ENCODE measurements around the gene TEX22.

TEX22 gene

DNA sequence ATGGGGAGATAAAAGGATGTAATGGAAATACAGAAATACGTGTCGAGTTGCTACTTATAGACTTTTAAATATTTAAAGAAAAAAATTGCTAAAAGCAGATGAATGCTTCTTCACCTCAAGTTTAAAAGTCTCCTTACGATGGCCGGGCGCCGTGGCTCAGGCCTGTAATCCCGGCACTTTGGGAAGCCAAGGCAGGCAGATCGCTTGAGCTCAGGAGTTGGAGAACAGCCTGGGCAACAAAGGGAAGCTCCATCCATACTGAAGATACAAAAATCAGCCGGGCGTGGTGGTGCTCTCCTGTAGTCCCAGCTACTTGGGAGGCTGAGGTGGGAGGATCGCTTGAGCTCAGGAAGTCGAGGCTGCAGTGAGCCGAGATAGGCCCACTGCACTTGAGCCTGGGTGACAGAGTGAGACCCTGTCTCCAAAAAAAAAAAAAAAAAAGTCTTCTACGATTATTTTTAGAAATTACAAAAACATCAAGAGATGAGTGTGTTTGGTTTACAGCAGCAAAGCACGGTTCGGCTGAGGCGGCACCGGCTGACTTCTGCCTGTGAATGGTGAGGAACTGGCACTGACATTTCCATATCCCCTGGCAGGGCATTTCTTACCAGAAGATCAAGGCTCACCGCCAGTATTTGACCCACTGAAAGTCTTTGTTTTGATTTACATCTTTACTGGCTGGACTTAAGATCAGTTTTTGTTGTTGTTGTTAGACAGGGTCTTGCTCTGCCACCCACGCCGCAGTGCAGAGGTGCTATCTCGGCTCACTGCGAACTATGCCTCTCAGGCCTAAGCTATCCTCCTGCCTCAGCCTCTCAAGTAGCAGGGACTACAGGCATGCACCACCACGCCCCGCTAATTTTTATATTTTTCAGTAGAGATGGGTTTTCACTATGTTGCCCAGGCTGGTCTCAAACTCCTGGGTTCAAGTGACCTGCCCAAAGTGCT lies 17.4 kb downstream of the TEX22 start:
- no peak for DNase-seq
- CTCF ChIA-PET = interaction anchor here (0.9 to 2.2 kb wide), 6 partner anchors 9 to 53 kb away, joined by 3 to 8 read pairs (median 6); no protein-coding TSS in a partner anchor
- H3K27me3 ChIP-seq (replicated peaks in 2 of 5; ENCODE audit: control insufficient read depth in 4 of 5, insufficient read depth in 5 of 5, low read length in 4 of 5) = peaks cover 0 to 26% (median 12%) of the 10 kb centered on the region in 5 experiments
- H3K9me3 ChIP-seq (ENCODE audit: control extremely low read depth in 1 of 5, control insufficient read depth in 4 of 5, insufficient read depth in 2 of 5, low read depth in 1 of 5, low read length in 4 of 5) = no peaks in the 10 kb centered on the region
- peak overlapping the region in 6 of 7 experiments; percentile 38 to 72 (median 60) for H3K4me3 ChIP-seq (ENCODE audit: control insufficient read depth in 1 of 7, extremely low read depth in 1 of 7, insufficient read depth in 4 of 7, low read depth in 2 of 7, low read length in 6 of 7)
- POLR2A ChIA-PET = interaction anchor here (1.2 kb wide), 1 partner anchor 17 kb away, joined by 4 read pairs; the partner anchor contains the start of gene TEX22
- H3K4me1 ChIP-seq (ENCODE audit: control extremely low read depth in 1 of 4, control insufficient read depth in 4 of 4, insufficient read depth in 4 of 4, low read length in 3 of 4) = peaks cover 0 to 43% (median 34%) of the 10 kb centered on the region in 4 experiments
- WGBS (ENCODE audit: insufficient coverage) = 92% methylated on average over 17 of the region's 25 CpGs
- H3K27ac ChIP-seq (ENCODE audit: insufficient read depth in 1 of 2, low read depth in 1 of 2, low read length in 2 of 2, poor library complexity in 1 of 2, severe bottlenecking in 2 of 2) = no peak overlapping the region
- H3K36me3 ChIP-seq (ENCODE audit: control insufficient read depth in 4 of 4, insufficient read depth in 4 of 4, low read length in 3 of 4) = no peaks in the 10 kb centered on the region

DNA sequence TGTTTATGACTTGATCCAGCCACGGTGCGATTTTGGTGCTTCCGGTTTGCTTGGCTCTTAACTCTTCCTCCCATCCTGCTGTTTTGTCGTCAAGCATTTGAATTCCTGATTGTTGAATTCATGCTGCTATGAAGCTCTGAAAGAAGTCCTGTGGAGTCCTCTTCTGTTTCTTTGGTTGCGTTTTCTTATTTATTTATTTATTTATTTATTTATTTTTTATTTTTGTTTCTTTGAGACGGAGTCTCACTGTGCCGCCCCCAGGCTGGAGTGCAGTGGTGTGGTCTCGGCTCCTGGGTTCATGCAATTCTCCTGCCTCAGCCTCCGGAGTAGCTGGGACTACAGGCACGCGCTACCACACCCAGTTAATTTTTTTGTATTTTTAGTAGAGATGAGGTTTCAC lies 18.3 kb downstream of the TEX22 start:
- H3K4me3 ChIP-seq (ENCODE audit: control insufficient read depth in 1 of 7, extremely low read depth in 1 of 7, insufficient read depth in 4 of 7, low read depth in 2 of 7, low read length in 6 of 7) = no peak overlapping the region
- peaks cover 0 to 4% (median 0%) of the 10 kb centered on the region in 4 experiments for H3K36me3 ChIP-seq (ENCODE audit: control insufficient read depth in 4 of 4, insufficient read depth in 4 of 4, low read length in 3 of 4)
- no peak overlapping the region for H3K27ac ChIP-seq (ENCODE audit: insufficient read depth in 1 of 2, low read depth in 1 of 2, low read length in 2 of 2, poor library complexity in 1 of 2, severe bottlenecking in 2 of 2)
- no peak for DNase-seq
- 91% methylated on average over 4 of the region's 11 CpGs for WGBS (ENCODE audit: insufficient coverage)
- ChIA-PET CTCF (interaction anchor here (0.6 to 2.2 kb wide), 4 partner anchors 10 to 56 kb away, joined by 4 to 8 read pairs (median 6); no protein-coding TSS in a partner anchor), POLR2A (interaction anchor here (0.6 to 0.7 kb wide), 2 partner anchors 18 to 477 kb away, joined by 3 to 4 read pairs; partner anchors contain the start of gene TEX22)
- H3K27me3 ChIP-seq (replicated peaks in 2 of 5; ENCODE audit: control insufficient read depth in 4 of 5, insufficient read depth in 5 of 5, low read length in 4 of 5) = peaks cover 0 to 18% (median 6%) of the 10 kb centered on the region in 5 experiments
- peaks cover 0 to 44% (median 35%) of the 10 kb centered on the region in 4 experiments for H3K4me1 ChIP-seq (ENCODE audit: control extremely low read depth in 1 of 4, control insufficient read depth in 4 of 4, insufficient read depth in 4 of 4, low read length in 3 of 4)
- no peaks in the 10 kb centered on the region for H3K9me3 ChIP-seq (ENCODE audit: control extremely low read depth in 1 of 5, control insufficient read depth in 4 of 5, insufficient read depth in 2 of 5, low read depth in 1 of 5, low read length in 4 of 5)

DNA sequence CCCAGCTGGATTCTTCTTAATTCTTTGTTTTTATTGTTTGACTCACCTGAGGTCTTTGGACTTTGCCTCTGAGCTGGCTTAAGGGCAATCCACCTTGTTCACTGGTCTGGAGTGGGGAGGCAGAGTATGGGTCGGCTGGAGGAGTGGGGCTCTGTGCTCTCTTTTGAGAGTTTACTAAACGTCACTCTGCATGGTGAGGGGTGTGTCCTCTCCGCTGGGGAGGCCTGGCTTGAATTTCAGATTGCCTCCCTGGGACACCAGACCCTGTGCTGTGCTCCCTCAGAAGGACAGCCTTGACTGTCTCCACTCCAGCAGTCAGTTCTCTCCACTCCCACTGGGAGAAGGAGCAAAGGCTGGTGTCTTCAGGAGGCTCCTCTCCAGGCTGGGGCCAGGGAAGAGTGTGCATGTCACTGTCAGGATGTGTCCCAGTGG lies 19.4 kb downstream of the TEX22 start:
- WGBS (ENCODE audit: insufficient coverage) = 100% methylated on average over 3 of the region's 3 CpGs
- peaks cover 0 to 8% (median 4%) of the 10 kb centered on the region in 5 experiments for H3K27me3 ChIP-seq (replicated peaks in 2 of 5; ENCODE audit: control insufficient read depth in 4 of 5, insufficient read depth in 5 of 5, low read length in 4 of 5)
- peaks cover 0 to 12% (median 0%) of the 10 kb centered on the region in 4 experiments for H3K36me3 ChIP-seq (ENCODE audit: control insufficient read depth in 4 of 4, insufficient read depth in 4 of 4, low read length in 3 of 4)
- no peak for DNase-seq
- H3K4me3 ChIP-seq (ENCODE audit: control insufficient read depth in 1 of 7, extremely low read depth in 1 of 7, insufficient read depth in 4 of 7, low read depth in 2 of 7, low read length in 6 of 7) = no peak overlapping the region
- ChIA-PET CTCF (interaction anchor here (1.3 kb wide), 1 partner anchor 14 kb away, joined by 5 read pairs; no protein-coding TSS in a partner anchor), POLR2A (no interaction called here)
- H3K9me3 ChIP-seq (ENCODE audit: control extremely low read depth in 1 of 5, control insufficient read depth in 4 of 5, insufficient read depth in 2 of 5, low read depth in 1 of 5, low read length in 4 of 5) = no peaks in the 10 kb centered on the region
- H3K27ac ChIP-seq (ENCODE audit: insufficient read depth in 1 of 2, low read depth in 1 of 2, low read length in 2 of 2, poor library complexity in 1 of 2, severe bottlenecking in 2 of 2) = no peak overlapping the region
- H3K4me1 ChIP-seq (ENCODE audit: control extremely low read depth in 1 of 4, control insufficient read depth in 4 of 4, insufficient read depth in 4 of 4, low read length in 3 of 4) = peaks cover 0 to 52% (median 44%) of the 10 kb centered on the region in 4 experiments

DNA sequence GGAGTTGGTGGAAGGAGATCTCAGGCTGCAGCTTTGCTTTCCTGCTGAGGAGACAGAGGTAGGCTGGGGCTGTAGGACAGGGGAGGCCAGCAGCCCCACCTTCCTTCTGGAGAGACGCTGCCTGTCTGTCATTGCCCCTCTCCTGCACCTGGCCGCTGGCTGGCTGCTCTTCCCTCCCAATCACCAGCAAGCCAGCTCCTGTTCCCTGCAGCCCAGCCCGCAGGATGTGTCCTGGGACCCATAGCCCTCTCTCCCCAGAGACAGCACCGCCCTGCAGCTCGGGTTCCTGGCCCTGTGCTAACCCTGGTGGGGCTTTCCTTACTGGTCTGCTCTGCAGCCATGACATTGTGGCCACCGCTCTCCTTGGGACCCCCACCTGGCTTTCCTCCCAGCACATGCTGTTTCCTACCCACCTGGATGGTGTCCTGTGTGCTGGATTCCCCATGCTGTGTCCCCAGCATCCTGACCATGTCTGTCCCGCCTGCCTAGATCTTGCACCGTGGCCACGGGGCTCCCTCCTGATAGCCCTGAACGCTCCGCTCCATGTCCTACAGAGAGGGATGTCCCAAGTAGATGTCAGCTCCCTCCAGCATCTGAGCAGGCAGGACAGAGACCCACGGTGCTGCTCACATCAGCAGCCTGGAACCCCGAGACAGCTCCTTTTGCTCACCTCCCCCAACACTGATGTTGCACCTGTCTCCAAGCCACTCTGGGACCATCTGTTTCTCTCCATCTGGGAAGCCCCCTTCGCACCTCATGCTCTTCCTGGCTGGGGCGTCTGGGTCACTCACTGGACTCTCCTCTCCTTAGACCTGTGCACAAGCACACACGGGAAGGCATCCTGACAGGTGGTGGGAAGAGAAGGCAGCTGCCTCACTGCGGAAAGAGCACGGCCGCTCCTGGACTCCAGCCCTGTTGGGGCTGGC lies 20.2 kb downstream of the TEX22 start:
- whole genome bisulfite sequencing (ENCODE audit: insufficient coverage) = 93% methylated on average over 14 of the region's 19 CpGs

DNA sequence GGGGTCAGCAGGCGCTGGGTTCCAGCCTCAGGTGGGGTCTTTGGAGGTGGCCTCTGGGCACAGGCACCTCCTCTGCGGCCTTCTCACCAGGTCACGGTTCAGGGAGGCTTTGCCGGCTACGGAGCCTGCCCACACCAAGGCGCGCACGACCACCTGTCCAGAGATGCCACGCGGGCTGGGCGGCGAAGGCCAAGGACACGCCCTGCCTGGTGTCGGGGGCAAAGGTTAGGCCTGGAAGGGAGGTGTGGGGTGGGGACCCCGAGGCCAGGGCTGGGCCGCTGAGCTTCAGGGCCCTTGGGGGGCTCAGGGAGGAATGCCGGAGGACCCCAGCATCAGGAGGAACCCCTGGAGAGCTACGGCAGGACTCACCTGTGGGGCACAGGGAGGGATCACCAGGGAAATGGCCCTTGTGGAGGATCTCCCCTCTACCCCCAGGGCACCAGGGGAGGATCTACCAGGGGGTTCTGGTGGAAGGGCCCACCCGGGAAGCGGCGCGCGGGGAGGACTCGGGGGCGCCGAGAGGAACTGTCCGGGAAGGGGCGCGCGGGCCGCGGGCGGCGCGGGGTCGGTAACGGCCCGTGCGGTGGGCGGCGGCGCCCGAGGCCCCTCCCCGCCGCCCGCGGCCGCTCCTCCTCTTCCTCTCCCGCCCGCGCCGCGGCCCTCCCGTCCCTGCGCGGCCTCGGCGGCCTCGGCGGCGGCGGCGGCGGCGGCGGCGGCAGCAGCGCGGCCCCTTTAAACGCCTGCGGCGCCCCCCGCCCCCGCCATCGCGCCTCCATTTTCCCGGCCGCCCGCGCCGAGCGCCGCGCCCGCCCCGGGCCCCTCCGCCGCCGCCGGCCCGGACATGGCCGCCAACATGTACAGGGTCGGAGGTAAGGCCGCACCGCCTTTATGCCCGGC lies 21.1 kb downstream of the TEX22 start, which contains the start of gene MTA1:
TSS of gene MTA1 (plus strand) at position 633 of the 897 bp plus-strand sequence. CDS start at position 842, 209 bp downstream.
- Histone ChIP-seq H3K27ac (ENCODE audit: insufficient read depth in 1 of 2, low read depth in 1 of 2, low read length in 2 of 2, poor library complexity in 1 of 2, severe bottlenecking in 2 of 2) (peak within 1 kb of the TSS; percentile 66 to 83), H3K4me1 (ENCODE audit: control extremely low read depth in 1 of 4, control insufficient read depth in 4 of 4, insufficient read depth in 4 of 4, low read length in 3 of 4) (peaks cover 0 to 51% (median 44%) of the 10 kb centered on the region in 4 experiments), H3K27me3 (replicated peaks in 2 of 5; ENCODE audit: control insufficient read depth in 4 of 5, insufficient read depth in 5 of 5, low read length in 4 of 5) (no peaks in the 10 kb centered on the region), H3K4me3 (ENCODE audit: control insufficient read depth in 1 of 7, extremely low read depth in 1 of 7, insufficient read depth in 4 of 7, low read depth in 2 of 7, low read length in 6 of 7) (peak within 1 kb of the TSS; percentile 51 to 89 (median 83)), H3K36me3 (ENCODE audit: control insufficient read depth in 4 of 4, insufficient read depth in 4 of 4, low read length in 3 of 4) (peaks cover 0 to 17% (median 0%) of the 10 kb centered on the region in 4 experiments), H3K9me3 (ENCODE audit: control extremely low read depth in 1 of 5, control insufficient read depth in 4 of 5, insufficient read depth in 2 of 5, low read depth in 1 of 5, low read length in 4 of 5) (no peaks in the 10 kb centered on the region)
- peak in 2 of 3 donors; percentile 45 to 57 for DNase-seq
- ChIA-PET POLR2A (no interaction called here), CTCF (interaction anchor here (0.8 to 1.3 kb wide), 3 partner anchors 11 to 63 kb away, joined by 3 to 5 read pairs (median 3); no protein-coding TSS in a partner anchor)
- WGBS (ENCODE audit: insufficient coverage) = 16% methylated on average over 26 of the region's 96 CpGs

More for the DNA sequence above, 20.2 kb downstream of the TEX22 start:
- H3K27ac ChIP-seq (ENCODE audit: insufficient read depth in 1 of 2, low read depth in 1 of 2, low read length in 2 of 2, poor library complexity in 1 of 2, severe bottlenecking in 2 of 2) = peak overlapping the region; percentile 66 to 83
- no peak for DNase-seq
- H3K4me3 ChIP-seq (ENCODE audit: control insufficient read depth in 1 of 7, extremely low read depth in 1 of 7, insufficient read depth in 4 of 7, low read depth in 2 of 7, low read length in 6 of 7) = peak overlapping the region in 6 of 7 experiments; percentile 69 to 89 (median 74)
- H3K9me3 ChIP-seq (ENCODE audit: control extremely low read depth in 1 of 5, control insufficient read depth in 4 of 5, insufficient read depth in 2 of 5, low read depth in 1 of 5, low read length in 4 of 5) = no peaks in the 10 kb centered on the region
- H3K4me1 ChIP-seq (ENCODE audit: control extremely low read depth in 1 of 4, control insufficient read depth in 4 of 4, insufficient read depth in 4 of 4, low read length in 3 of 4) = peaks cover 0 to 55% (median 47%) of the 10 kb centered on the region in 4 experiments
- CTCF ChIA-PET = interaction anchor here (0.8 to 1.3 kb wide), 3 partner anchors 10 to 64 kb away, joined by 3 to 5 read pairs (median 3); no protein-coding TSS in a partner anchor
- POLR2A ChIA-PET = no interaction called here
- peaks cover 0 to under 1% (median 0%) of the 10 kb centered on the region in 5 experiments for H3K27me3 ChIP-seq (replicated peaks in 2 of 5; ENCODE audit: control insufficient read depth in 4 of 5, insufficient read depth in 5 of 5, low read length in 4 of 5)
- peaks cover 0 to 12% (median 0%) of the 10 kb centered on the region in 4 experiments for H3K36me3 ChIP-seq (ENCODE audit: control insufficient read depth in 4 of 4, insufficient read depth in 4 of 4, low read length in 3 of 4)
